Measurements from ENCODE around the gene ACTN1.

The ACTN1 gene

DNA sequence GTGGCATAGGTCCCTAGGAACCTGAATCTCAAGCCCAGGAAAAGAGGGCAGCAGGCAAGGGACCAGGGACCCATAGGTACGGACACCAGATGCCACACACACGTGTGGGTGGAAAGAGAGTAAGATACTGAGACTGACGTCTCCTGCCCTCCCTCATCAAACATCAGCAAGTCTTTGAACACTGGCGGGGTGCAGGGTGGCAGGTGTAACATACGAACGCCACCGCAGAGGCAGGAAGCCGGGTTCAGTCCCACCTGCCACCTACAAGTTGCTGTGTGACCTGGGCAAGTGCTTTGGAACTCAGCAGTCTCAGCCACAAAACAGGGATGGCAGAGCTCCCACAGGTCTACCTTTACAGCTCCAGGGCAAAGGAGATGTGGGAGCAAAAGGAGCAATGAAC lies 11.1 kb downstream of the ACTN1 start:
- no peak for DNase-seq

DNA sequence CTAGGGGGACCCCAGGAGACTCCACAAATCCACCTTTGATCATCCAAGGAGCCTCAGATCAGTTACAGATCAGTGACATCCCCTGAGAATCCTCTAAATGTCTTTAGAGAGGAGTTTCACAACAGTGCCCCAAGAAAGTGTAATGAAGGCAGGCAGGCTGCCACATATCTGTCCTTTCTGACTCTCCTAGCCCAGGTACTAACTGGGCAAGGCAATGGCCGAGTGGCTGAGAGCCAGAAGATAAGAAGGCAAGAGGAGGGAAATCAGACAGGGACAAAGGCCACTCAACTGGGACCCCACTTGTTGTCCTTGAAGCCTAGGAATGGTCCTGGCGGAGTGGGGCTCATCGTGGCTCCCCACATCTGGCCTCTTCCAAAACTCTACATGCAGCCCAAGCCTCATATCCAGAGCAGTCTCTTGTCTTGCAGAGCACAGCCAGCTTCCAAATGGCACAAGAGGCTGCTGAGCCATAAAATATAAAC lies 11.6 kb downstream of the ACTN1 start:
- DNase-seq, result no peak

DNA sequence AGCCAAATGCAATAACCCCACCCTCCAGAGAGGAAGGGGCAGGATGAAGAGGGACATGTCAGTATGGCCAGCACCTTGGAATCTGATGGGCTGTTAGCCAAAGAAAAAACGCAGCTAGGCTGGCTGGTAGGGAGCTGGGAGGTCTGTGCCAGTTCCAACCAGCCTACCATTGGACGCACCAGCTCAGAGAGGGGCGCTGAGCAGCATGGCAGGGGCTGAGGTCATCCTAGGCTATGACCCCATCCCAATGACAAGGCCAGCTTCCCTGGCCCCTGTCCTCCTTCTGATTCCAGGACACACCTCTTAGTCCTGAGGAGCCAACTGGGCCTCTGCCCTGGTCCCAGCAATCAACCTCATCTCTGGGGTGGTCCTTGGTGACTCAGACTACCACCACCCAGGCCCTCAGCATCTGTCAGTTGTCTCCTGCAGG lies 12.2 kb downstream of the ACTN1 start:
- DNase-seq, result no peak

DNA sequence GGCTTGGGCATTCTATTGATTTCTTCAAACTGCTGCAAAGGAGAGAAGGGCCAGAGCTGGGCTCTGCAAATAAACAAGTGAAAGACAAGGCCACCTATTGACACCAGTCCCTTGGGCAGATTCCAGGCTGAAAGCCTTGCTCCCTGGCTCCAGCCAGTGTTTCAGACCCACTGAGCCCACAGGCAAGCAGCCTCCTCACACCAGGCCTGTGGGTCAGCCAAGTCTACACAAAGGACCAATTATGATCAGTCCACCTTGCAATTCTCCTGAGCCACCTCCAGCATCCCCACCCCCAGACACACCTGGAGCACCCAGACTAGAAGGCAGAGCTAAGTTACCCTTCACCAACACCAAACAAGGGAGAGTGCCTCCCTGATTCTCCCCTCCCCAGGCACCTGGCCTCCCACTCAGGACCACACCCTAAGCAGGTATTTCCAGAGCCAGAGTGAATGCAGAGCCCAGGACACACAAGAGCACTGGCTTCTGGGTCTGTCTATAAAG lies 13.8 kb downstream of the ACTN1 start:
- DNase-seq, result no peak

DNA sequence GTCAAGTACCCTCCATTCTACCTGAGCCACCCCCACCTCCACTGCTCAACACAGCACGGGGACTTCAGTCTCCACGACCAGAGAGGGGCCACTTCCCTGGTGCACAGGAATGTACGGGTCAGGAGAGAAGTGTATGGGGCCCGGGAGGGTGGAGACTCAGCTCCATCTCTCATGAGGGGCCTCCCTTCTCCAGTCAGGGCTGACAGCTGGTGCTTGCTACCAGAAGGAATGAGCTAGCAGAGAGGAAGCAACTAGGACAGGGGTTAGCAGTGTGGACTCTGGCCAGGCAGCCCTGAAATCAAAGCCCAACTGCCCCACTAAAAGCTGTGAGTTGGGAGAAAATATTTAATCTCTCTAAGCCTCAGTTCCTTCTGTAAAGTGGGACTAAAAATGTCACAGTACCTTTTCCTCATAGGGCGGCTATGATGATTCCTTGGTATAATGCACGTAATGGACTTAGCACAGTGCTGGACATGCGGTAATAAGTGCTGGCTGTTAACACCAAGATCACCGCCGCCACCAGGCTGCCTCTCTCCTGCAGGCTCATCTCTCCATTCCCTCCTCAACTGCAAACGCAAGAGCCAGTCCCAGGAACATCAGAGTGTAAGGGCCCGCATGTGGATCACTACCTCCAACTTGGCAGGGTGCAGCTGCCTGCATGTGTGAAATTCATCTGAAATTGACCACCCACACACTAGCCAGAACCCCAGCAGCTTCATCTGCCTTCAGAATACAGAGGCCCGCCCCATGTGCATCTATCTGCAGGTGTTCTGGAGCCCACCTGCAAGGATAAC lies 14.6 kb downstream of the ACTN1 start:
- DNase-seq, result no peak

DNA sequence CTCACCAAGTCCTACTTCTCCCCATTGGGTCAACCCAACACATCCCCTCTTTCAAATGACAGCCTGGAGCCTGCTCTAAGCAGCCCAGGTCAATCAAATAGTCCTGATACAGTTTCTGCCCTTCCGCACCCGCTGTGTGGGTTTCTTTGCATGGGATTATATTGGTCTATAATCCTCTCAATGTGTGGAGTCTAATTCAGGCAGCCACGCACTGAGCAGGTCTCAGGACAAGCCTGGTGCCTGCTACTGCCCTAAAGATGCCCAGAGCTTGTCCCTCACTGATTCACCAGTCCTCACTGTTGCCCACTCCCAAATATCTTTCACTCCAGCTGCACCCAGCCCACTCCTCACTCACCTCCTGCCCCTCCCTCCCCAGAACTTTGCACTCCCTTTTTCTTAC lies 16.4 kb downstream of the ACTN1 start:
- no peak for DNase-seq

DNA sequence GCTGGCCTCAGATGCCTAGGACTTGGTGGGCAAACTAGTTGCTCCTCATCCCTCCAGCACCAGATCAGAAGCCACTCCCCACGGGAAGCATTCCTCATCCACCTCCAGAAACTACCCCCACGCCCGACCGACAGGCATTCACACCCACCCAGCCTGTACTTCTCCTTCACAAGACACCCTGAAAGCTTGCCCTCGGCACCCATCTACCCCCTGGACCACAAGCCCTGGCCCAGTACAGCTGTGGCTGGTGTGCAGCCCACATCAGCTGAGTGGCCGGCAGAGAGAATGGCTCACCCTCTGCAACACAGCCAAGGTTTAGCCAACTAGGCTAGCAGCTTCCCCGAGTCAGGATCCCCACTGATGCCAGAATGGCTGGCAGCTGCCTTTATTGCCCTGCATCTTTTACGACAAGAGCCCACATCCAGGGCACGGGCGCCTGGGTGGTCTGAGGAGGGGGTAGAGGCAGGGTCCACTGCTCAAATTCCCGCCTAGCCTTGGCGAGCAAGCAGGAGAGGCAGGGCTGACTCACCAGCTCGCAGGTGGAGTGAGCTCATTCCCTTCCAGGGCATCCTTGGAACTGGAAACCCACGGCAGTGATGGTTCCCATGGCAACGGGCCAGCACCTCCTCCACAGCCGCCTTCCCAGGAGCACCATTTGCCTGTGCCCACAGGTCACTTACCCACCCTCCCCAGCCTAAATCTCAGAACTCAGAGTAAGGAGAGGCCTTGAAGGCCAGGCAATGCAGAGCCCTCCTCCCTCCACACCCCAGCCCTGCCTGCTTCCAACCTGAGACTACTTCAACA lies 17.1 kb downstream of the ACTN1 start:
- DNase-seq, result no peak

DNA sequence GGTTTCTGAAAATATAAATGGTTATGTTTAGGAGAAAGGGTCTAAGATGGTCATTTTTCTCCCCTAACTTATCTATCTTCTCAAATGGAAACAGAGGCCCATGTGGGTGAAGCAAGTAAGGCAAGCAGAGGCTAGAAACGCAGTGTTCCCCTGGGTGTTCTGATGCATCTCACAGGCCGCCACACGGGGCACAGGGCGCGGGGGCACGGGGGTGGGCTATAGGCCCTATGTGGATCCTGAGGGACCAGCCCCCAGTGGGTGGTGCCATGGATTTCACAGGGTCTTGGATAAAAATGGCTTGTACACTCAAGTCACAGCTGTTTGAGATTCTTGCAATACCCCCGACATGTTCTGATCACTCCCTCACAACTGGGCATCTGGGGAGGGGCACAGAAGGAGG lies 17.7 kb downstream of the ACTN1 start:
- no peak for DNase-seq

DNA sequence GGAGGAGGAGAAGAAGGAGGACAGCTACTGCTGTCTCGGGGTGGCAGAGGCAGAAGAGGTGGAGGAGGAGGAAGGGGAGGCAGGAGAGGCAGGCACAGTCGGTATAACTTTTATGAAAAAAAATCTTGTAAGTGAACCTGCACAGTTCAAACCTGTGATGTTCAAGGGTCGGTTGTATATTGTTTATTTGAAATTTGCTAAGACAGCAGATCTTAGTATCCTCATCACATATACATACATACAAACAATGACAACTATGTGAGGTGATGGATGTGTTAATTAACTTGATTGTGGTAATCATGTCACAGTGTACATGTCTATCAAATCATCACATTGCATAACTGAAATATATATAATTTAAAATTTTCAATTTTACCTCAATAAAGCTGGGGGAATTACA lies 19.0 kb downstream of the ACTN1 start:
- no peak for DNase-seq

DNA sequence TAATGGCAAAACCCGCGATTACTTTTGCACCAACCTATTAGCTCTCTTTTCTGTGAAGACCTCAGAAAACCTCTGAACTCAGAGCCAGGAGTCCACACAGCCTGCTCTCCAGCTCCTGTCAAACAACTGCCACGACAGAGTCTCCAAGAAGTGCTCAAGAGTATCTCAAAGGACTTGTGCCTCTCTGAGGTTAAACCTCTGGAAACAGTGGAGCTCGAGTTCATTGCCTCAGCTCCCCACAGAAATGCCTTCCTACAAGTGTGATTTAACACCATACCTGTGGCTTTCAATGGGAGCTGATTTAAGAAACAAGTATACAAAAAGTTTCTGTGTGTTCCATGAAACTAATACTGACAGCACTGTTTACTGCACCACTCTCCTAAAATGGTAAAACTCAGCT lies 20.1 kb downstream of the ACTN1 start:
- no peak for DNase-seq

DNA sequence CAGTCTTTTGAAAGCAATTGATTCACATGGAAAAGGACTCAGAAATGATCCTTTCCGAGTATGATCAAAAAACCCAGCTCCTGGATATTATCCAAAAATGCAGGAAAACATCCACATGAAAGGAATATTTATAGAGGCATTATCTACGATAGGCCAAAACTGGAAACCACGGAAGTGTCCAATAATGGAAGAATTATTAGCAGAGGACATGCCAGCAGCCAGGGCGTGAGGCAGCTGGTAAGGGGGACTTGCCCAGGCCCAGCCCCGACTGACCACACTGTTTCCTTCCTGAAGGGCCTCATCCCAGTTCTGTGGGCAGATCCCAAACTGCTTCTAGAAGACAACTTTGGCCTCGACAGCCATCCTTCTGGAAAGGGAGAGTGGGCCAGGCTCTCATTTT lies 20.5 kb downstream of the ACTN1 start:
- DNase-seq, result no peak

DNA sequence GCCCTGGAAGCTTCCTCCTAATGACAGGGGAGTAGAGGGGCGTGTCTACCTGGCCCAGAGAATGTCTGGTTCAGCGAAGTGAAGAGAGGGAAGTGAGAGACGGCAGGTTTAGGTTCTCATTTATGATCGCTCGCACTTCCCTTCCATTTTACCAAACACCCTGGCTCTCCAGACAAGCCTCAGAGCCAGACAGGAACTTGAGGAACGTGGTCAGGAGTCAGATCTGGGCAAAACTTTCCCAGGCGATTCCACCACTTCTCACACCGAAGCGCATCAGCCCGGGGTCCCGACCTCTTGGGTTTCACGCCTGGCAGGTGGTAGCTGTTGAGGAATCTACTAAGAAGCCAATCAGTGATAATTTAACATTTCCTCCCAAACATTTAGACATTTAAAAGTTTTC lies 21.3 kb downstream of the ACTN1 start:
- DNase-seq, result no peak

DNA sequence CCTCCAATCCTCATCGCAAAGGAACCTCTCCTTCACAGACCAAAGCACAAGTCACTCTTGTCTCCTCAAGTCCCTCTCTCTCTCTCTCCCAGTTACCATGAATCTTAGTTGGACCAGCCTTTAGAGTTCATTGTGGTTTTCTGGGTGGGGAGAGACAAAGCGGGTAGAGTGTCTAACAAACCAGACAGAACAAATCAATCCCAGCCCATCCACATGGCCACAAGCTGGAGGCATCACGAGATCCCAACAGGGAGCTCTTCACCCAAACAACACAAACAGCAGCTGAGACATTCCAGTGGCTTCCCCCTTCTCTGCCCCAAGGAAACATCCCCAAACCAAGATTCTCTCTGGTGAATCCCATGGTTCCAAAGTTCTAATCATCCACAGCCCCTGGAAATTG lies 22.4 kb downstream of the ACTN1 start:
- no peak for DNase-seq

DNA sequence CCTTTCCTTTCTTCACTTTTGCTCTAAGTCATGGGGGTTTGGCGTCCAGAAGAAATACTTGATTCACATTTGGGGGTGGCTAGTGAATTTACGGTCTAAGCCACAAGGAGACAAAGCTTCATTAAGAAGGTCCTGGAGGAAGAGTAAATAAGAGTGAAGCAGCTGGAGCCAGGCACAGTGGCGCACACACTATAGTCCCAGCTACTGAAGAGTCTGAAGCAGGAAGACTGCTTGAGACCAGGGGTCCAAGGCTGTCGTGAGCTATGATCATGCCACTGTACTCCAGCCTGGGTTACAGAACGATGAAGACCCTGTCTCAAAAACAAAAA lies 23.3 kb downstream of the ACTN1 start:
- DNase-seq, result no peak

DNA sequence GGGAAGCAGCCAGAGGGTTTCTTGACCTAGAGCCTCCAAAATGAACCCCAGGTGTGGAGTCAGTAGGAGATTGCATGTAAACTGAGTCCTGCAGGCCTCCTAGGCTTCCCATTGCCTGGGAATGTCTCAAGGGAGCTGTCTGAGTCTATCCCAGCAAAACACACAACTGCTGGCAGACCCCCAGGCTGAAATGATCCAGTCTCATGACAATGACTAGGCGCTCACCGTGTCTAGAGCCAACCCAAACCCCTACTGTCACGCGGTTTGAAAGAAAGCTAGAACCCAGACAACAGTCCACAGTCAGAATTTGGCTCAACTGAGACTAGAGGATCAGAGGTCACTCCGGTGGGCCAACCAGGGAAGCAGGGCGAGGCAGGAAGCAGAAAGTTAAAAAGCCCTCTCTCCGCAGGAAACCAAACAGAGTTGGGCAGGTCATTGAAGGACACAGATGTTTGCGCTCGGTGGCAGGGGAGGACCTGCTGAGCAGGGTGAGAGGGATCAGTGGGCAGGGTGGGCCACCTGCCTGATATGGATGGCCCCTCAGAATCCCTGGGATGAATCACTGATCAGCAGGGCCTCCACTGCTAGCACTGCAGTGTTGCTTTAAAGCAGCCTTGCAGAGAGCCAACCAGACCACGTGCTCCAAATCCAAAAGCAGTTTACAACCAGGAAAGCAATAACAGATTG lies 23.8 kb downstream of the ACTN1 start:
- DNase-seq, result no peak

DNA sequence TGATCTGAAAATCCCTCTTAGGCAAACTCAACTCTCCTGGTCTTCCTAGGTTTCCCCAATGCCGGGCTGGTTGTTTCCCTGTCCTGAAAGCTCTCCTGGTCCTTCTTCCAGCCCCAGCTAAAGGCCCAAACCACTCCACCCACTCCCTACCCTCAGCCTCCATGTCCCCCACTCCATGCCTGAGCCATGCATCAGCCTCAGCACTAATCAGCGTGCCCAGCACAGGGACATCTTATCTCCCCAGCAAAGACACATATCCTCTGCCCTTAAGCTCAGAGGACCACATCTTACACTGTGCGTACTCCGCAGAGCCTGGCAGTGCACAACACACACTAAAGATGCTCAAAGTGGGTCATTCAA lies 25.9 kb downstream of the ACTN1 start:
- no peak for DNase-seq

DNA sequence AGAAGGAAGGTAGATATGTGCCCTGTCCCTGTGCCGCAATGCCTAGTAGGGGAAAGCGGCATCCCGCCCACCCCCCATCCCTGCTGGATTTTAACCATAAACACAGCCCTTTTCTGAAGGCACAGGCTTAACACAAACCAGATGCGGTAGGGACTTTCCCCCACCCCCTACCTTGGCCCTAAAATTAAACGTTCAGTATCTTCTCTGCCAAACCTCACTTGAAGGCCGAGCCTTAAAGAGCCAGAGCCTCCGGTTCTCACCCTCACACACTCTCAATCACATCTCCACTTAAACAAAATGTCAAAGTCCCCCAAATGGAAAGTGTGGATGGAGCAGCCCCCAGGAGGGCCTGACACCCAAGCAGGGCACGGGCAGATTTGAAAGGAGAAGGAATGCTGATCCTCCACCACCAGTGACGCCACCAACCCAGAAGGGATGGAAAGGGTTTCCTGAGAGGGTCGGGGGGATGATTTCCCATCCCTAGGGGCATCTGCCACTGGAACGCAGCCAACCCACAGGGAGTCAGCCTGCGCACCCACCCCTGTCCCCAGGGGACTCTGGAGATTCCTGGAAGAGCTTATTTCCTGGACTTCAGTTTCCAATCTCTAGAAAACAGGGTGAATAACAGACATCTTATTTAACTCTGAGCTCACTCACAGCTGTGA lies 26.4 kb downstream of the ACTN1 start:
- no peak for DNase-seq

DNA sequence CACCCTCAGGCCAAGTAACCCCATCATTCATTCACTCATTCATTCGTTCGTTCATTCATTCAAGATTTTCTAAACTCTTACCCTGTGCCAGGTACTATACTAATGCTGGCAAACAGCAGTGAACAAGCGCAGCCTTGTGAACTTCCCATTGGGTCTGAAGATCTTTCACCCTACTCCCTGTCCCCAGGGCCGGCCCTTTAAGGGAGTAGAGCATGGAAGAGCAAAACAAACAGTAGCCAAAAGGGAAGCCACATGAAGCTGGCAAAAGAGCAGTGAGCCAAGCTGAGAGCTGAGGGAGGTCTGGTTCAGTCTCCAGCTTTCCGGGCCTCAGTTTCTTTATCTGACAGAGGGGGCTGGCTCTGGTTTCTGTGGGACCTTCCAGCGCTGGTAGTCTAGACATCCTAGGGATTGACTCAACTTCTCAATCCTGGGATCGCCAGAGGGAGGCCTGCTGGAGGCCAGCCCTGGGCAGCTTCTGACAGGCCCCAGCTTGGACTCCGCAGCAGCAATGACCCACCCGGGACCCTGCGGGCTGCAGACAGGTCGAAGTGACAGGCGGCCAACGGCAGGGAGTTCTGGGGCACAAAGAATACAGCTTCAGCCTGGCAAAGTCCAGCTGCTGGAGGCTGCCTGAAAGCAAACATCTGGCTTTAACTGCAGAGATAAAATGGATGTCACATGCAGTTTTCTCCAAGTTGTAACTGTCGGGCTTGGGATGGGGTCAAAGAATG lies 27.1 kb downstream of the ACTN1 start:
- no peak for DNase-seq

DNA sequence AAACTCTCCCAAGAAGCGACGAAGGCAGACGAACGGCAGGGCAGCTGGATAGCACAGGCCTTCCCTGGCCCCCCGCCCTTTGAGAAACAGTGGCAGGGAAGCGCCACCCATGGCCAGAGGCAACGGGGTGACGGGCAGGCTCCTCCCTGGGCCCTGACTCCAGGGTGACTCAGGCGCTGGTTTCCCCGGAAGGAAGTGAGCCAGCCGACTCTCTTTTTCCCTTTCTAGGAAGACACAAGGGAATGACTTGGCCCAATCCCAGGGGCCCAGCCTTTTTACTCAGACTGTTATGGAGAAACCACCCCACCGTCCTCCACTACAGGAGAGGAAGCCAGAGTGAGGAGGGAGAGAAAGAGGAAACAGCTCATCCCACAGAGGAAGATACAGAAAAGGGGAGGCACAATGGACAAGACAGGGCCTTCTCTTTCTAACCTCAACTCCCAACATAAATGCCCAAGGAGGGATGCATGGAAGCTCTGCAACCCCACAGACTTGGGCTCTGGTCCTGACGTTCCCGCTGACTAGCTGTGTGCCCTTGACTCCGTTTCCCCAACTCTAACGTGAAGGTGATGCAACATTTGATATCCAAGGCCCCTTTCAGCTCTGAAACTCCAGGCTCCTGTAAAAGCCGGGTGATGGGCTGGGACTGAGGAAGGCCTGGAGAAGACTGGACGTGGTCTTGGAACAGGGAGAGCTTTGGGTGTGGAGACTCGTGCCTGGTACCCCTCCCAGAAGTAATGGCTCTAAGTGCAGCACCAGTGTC lies 27.9 kb downstream of the ACTN1 start:
- DNase-seq, result no peak

DNA sequence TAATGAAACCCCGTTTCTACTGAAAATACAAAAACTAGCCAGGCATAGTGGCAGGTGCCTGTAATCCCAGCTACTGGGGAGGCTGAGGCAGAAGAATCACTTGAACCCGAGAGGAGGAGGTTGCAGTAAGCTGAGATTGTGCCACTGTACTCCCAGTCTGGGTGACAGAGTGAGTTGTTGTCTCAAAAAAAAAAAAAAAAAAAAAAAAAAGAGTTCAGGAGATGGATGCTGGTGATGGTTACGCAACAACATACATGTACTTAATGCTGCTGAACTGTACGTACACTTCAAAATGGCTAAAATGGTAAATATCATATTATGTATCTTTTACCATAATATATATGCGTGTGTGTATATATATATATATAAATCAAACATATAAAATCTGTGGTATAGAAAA lies 29.0 kb downstream of the ACTN1 start:
- DNase-seq, result no peak

DNA sequence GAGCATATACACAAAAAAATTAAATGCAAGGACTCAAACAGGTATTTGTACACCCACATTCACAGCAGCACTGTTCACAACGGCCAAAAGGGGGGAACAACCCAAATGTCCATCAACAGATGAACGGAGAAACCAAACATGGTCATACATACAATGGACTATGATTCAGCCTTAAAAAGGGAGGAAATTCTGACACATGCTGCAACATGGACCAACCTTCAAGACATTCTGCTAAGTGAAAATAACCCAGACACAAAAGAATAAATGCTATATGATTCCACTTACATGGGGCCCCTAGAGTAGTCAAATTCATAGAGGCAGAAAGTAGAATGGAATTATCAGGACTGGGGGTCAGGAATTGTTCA lies 29.5 kb downstream of the ACTN1 start:
- DNase-seq, result no peak
